Sigmoid colon (tissue), 7 donors: ENCODE results near the gene GPR61. TPM values are rescaled to one million over a fixed set of nuclear protein-coding genes. Genes with fewer than 3 reads are reported as not detected.

Experiments
- DNase-seq: peaks from one replicate; pipeline ENCODE4 v3.0.0-alpha.2; 2019
- H3K27ac ChIP-seq, 4 donors: fragments of 200-600 bp; sonication (generic); one replicate each; pipeline ENCODE4 v1.5.1; 2016 to 2019; ENCODE audit warnings: mild to moderate bottlenecking in 1 of 4
- H3K27me3 ChIP-seq, 3 donors: fragments of 200-600 bp; sonication (generic); one replicate each; pipeline ENCODE4 v1.5.1; 2019; ENCODE audit warnings: mild to moderate bottlenecking in 1 of 3
- H3K36me3 ChIP-seq, 4 donors: fragments of 200-600 bp; sonication (generic); one replicate each; pipeline ENCODE4 v1.5.1; 2016 to 2019
- H3K4me1 ChIP-seq, 4 donors: fragments of 200-600 bp; sonication (generic); one replicate each; pipeline ENCODE4 v1.5.1; 2017 to 2019
- H3K4me3 ChIP-seq, 4 donors: fragments of 200-600 bp; sonication (generic); one replicate each; pipeline ENCODE4 v1.5.1; 2017 to 2019; ENCODE audit warnings: mild to moderate bottlenecking in 2 of 4, moderate library complexity in 1 of 4
- H3K9me3 ChIP-seq, 4 donors: fragments of 200-600 bp in 3 of 4; sonication (generic) in 3 of 4; one replicate each; pipeline versions ENCODE4 v1.5.1 to v1.6.1; 2013 to 2019
- CTCF ChIP-seq, 4 experiments: fragments of 450-650 bp in 3 of 4; fragments of 200-600 bp in 1 of 4; IDR thresholded peaks; one replicate each; pipeline ENCODE4 v1.5.1; 2016 to 2019; ENCODE audit warnings: antibody characterized with exemption in 4 of 4, mild to moderate bottlenecking in 3 of 4, moderate library complexity in 2 of 4
- EP300 ChIP-seq, 4 donors: sonication (generic); formaldehyde crosslinking; IDR thresholded peaks; one replicate each; pipeline ENCODE4 v1.6.1; 2017; ENCODE audit warnings: antibody characterized with exemption in 4 of 4
- POLR2A ChIP-seq, 2 donors: fragments of 450-650 bp; IDR thresholded peaks; one replicate each; pipeline ENCODE4 v1.6.1; 2016; ENCODE audit warnings: antibody characterized with exemption in 2 of 2, mild to moderate bottlenecking in 2 of 2, moderate library complexity in 2 of 2
- POLR2AphosphoS5 ChIP-seq, 4 donors: sonication (generic); formaldehyde crosslinking; IDR thresholded peaks; one replicate each; pipeline ENCODE4 v1.6.1; 2017; ENCODE audit warnings: antibody characterized with exemption in 4 of 4
- WGBS, 2 donors: extraction: QIAGEN DNeasy Blood & Tissue Kit; methylation state at CpG; one replicate each; pipeline ENCODE4 v1.1.7; 2013; 5-methylcytosine and 5-hydroxymethylcytosine counted together
- intact Hi-C: fragments of 100-400 bp; cut with DNase I; formaldehyde crosslinking; loops from one replicate; pipeline ENCODE4 v1.15.1; 2023
- polyA plus RNA-seq, 3 donors: library from polyadenylated mRNA; stranded (reverse); fragments of 200-250 nt; gene quantifications; one replicate each; pipeline ENCODE4 v1.2.3, GENCODE V29; 2013
- total RNA-seq, 4 donors: library from RNA; depleted of rRNA; stranded (reverse); fragments of >200 nt; gene quantifications; one replicate each; pipeline ENCODE4 v1.1.0, GENCODE V29; 2016
- donor health status: healthy with polysubstance abuse.
- donor health status: Bipolar disorder and iron deficiency.
- donor health status: healthy.

Gene GPR61
- total and polyA plus RNA-seq, 7 donors = 0.07 to 2.2 (median 0.36) TPM; not detected in 4

GRCh38 chr1:109548321-109549267 lies 8.9 kb downstream of the GPR61 start, which contains the start of gene GNAI3:
GNAI3 (plus strand) TSS chr1:109548615; CDS start chr1:109548721, 106 bp downstream.
- Histone ChIP-seq H3K36me3 (no peaks in the 10 kb centered on the region), H3K9me3 (no peaks in the 10 kb centered on the region), H3K4me1 (peaks cover 0 to 54% (median 40%) of the 10 kb centered on the region in 4 donors), H3K27ac (peak within 1 kb of the TSS; percentile 92 to 97 (median 95)), H3K27me3 (no peaks in the 10 kb centered on the region), H3K4me3 (peak within 1 kb of the TSS; percentile 72 to 94 (median 89))
- 0% methylated on average over 68 of the region's 68 CpGs for WGBS, 2 donors
- DNase-seq = peak; percentile 98
- intact Hi-C loops = loop anchor here (1.0 to 5.0 kb wide), 3 partner anchors 71 to 439 kb away; partner anchors contain the start of genes AMPD2, CSF1 and GNAT2
- TF ChIP-seq EP300 (IDR thresholded peaks at IDR 0.05) = peak in 2 of 4 donors; percentile 6 to 33
- TF ChIP-seq POLR2AphosphoS5 (IDR thresholded peaks at IDR 0.05) = peak; percentile 96 to 99 (median 99)
- peak; percentile 96 to 99 for TF ChIP-seq POLR2A (IDR thresholded peaks at IDR 0.05)
- no peak for TF ChIP-seq CTCF (IDR thresholded peaks at IDR 0.05)

DNA sequence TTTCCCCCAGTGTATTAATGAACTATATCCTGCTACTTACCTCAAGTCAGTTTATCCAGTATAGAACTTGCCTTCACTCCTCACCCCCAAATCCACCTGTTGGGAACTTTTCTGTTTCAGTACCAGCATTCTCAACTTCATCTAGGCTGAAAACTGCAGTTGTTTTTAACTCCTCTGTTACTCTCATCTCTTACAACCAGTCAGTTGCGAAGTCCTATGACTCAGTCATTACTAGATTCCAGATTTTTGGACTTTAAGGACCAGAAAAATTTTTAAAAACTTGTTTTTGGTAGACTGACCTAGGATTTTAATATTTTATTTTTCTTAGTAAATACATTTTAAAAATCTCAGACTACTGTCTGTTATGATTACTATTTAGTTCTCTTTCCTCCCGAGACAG lies 16.9 kb downstream of the GPR61 start:
- no peak overlapping the region for H3K27ac ChIP-seq
- intact Hi-C loops = no loop called here

GRCh38 chr1:109557520-109557919 lies 17.8 kb downstream of the GPR61 start:
- Histone ChIP-seq H3K36me3 (no peaks in the 10 kb centered on the region), H3K9me3 (no peaks in the 10 kb centered on the region), H3K27ac (no peak overlapping the region), H3K27me3 (no peaks in the 10 kb centered on the region), H3K4me3 (no peak overlapping the region), H3K4me1 (peaks cover 0 to 53% (median 17%) of the 10 kb centered on the region in 4 donors)
- 97% methylated on average over 5 of the region's 5 CpGs for WGBS, 2 donors
- DNase-seq = no peak
- no peak for TF ChIP-seq POLR2AphosphoS5 (IDR thresholded peaks at IDR 0.05)
- no peak for TF ChIP-seq POLR2A (IDR thresholded peaks at IDR 0.05)
- TF ChIP-seq EP300 (IDR thresholded peaks at IDR 0.05) = no peak
- no peak for TF ChIP-seq CTCF (IDR thresholded peaks at IDR 0.05)
- intact Hi-C loops = no loop called here

More for the DNA sequence above, 16.9 kb downstream of the GPR61 start:
- Histone ChIP-seq H3K36me3 (no peaks in the 10 kb centered on the region), H3K27me3 (no peaks in the 10 kb centered on the region), H3K4me3 (no peak overlapping the region), H3K9me3 (no peaks in the 10 kb centered on the region), H3K4me1 (peaks cover 0 to 47% (median 18%) of the 10 kb centered on the region in 4 donors)
- WGBS, 2 donors = 94% methylated on average over 2 of the region's 2 CpGs
- TF ChIP-seq POLR2A (IDR thresholded peaks at IDR 0.05) (no peak), POLR2AphosphoS5 (IDR thresholded peaks at IDR 0.05) (no peak), CTCF (IDR thresholded peaks at IDR 0.05) (no peak), EP300 (IDR thresholded peaks at IDR 0.05) (no peak)
- no peak for DNase-seq

- H3K36me3 ChIP-seq = no peaks in the 10 kb centered on the region
- no peak overlapping the region for H3K27ac ChIP-seq
- H3K4me3 ChIP-seq = no peak overlapping the region
- no peaks in the 10 kb centered on the region for H3K27me3 ChIP-seq
- TF ChIP-seq CTCF (IDR thresholded peaks at IDR 0.05) (no peak), EP300 (IDR thresholded peaks at IDR 0.05) (no peak), POLR2A (IDR thresholded peaks at IDR 0.05) (no peak)
- intact Hi-C loops = no loop called here
- peaks cover 0 to 61% (median 29%) of the 10 kb centered on the region in 4 donors for H3K4me1 ChIP-seq
- no peaks in the 10 kb centered on the region for H3K9me3 ChIP-seq
- no peak for DNase-seq
Measured at GRCh38 chr1:109559995-109560394, 20.3 kb downstream of the GPR61 start.
